ENCODE data around the gene SPIN1.
"Not testable (repeated sequence)": the region's sequence is repeated elsewhere in the genome, so short reads cannot be mapped to it uniquely, and the experiment has no call there.

- TF ChIP-seq CTCF (conservative IDR thresholded peaks at IDR 0.05; ENCODE audit: low read depth in 2 of 2); ETS1 (IDR thresholded peaks at IDR 0.05); EZH2 (IDR thresholded peaks at IDR 0.05; ENCODE audit: low read depth, unreplicated experiment); CREB1 (CRISPR knock-in tag; IDR thresholded peaks at IDR 0.05; ENCODE audit: low read depth); POLR2AphosphoS5 (IDR thresholded peaks at IDR 0.05; ENCODE audit: low read depth); EZH2phosphoT487 (IDR thresholded peaks at IDR 0.05; ENCODE audit: unreplicated experiment); JUNB (IDR thresholded peaks at IDR 0.05; ENCODE audit: unreplicated experiment); STAT1 (IDR thresholded peaks at IDR 0.05; ENCODE audit: unreplicated experiment); ZNF114 (CRISPR knock-in tag; IDR thresholded peaks at IDR 0.05); ZNF462 (CRISPR knock-in tag; IDR thresholded peaks at IDR 0.05); NANOG (IDR thresholded peaks at IDR 0.05; ENCODE audit: borderline replicate concordance); ZNF331 (CRISPR knock-in tag; IDR thresholded peaks at IDR 0.05; ENCODE audit: low read depth): not testable (repeated sequence)
- TF ChIP-seq, protein P1, sequence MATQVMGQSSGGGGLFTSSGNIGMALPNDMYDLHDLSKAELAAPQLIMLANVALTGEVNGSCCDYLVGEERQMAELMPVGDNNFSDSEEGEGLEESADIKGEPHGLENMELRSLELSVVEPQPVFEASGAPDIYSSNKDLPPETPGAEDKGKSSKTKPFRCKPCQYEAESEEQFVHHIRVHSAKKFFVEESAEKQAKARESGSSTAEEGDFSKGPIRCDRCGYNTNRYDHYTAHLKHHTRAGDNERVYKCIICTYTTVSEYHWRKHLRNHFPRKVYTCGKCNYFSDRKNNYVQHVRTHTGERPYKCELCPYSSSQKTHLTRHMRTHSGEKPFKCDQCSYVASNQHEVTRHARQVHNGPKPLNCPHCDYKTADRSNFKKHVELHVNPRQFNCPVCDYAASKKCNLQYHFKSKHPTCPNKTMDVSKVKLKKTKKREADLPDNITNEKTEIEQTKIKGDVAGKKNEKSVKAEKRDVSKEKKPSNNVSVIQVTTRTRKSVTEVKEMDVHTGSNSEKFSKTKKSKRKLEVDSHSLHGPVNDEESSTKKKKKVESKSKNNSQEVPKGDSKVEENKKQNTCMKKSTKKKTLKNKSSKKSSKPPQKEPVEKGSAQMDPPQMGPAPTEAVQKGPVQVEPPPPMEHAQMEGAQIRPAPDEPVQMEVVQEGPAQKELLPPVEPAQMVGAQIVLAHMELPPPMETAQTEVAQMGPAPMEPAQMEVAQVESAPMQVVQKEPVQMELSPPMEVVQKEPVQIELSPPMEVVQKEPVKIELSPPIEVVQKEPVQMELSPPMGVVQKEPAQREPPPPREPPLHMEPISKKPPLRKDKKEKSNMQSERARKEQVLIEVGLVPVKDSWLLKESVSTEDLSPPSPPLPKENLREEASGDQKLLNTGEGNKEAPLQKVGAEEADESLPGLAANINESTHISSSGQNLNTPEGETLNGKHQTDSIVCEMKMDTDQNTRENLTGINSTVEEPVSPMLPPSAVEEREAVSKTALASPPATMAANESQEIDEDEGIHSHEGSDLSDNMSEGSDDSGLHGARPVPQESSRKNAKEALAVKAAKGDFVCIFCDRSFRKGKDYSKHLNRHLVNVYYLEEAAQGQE (IDR thresholded peaks at IDR 0.05; ENCODE audit: unreplicated experiment), result not testable (repeated sequence)
Measured at GRCh38 chr9:88386137-88386536, 2.1 kb upstream of the SPIN1 start.
